Endodermal cell (in vitro differentiated cells): ENCODE results near the gene KIFBP. TPM values are rescaled to one million over a fixed set of nuclear protein-coding genes. Genes with fewer than 3 reads are reported as not detected.
"Not testable (repeated sequence)": the region's sequence is repeated elsewhere in the genome, so short reads cannot be mapped to it uniquely, and the experiment has no call there.

Experiments
- DNase-seq: peaks from one replicate; pipeline ENCODE4 v3.0.0-alpha.2; 2017
- H3K27ac ChIP-seq: 2 replicates; pipeline ENCODE4 v1.5.1; 2013; ENCODE audit warnings: mild to moderate bottlenecking, low read depth, low read length, moderate library complexity
- H3K27me3 ChIP-seq: 2 replicates; pipeline ENCODE4 v1.6.1; 2013; ENCODE audit warnings: mild to moderate bottlenecking, low read length, moderate library complexity; ENCODE audit not compliant: insufficient read depth, control insufficient read depth, poor library complexity, severe bottlenecking
- H3K36me3 ChIP-seq: 2 replicates; pipeline ENCODE4 v1.7.0; 2013; ENCODE audit warnings: mild to moderate bottlenecking, low read length, moderate library complexity; ENCODE audit not compliant: control insufficient read depth, insufficient read depth
- H3K4me1 ChIP-seq: one replicate; pipeline ENCODE4 v1.7.0; 2013; ENCODE audit warnings: low read length; ENCODE audit not compliant: control insufficient read depth, insufficient read depth
- H3K4me3 ChIP-seq: 2 replicates; pipeline ENCODE4 v1.5.1; 2013; ENCODE audit warnings: mild to moderate bottlenecking, low read length, moderate library complexity
- H3K9ac ChIP-seq: 2 replicates; pipeline ENCODE4 v1.6.1; 2013; ENCODE audit warnings: mild to moderate bottlenecking, low read length, moderate library complexity; ENCODE audit not compliant: poor library complexity, severe bottlenecking; ENCODE audit errors: extremely low read depth
- H3K9me3 ChIP-seq: 2 replicates; pipeline ENCODE4 v1.6.1; 2013; ENCODE audit warnings: mild to moderate bottlenecking, low read length, moderate library complexity; ENCODE audit not compliant: control insufficient read depth
- H3K27ac Mint-ChIP-seq: 2 replicates; pipeline ENCODE4 v1.8.0; 2020; ENCODE audit warnings: mixed read lengths
- H3K27me3 Mint-ChIP-seq: 2 replicates; pipeline ENCODE4 v1.8.0; 2021; ENCODE audit warnings: mild to moderate bottlenecking, mixed read lengths; ENCODE audit not compliant: insufficient read depth
- H3K36me3 Mint-ChIP-seq: 2 replicates; pipeline ENCODE4 v1.8.0; 2020; ENCODE audit warnings: low read depth, mixed read lengths
- H3K4me1 Mint-ChIP-seq: 2 replicates; pipeline ENCODE4 v1.8.0; 2020; ENCODE audit warnings: mixed read lengths
- H3K4me3 Mint-ChIP-seq: 2 replicates; pipeline ENCODE4 v1.8.0; 2020; ENCODE audit warnings: mild to moderate bottlenecking, moderate library complexity, mixed read lengths
- H3K9me3 Mint-ChIP-seq: 2 replicates; pipeline ENCODE4 v1.8.0; 2020; ENCODE audit warnings: mild to moderate bottlenecking, mixed read lengths
- WGBS, 2 experiments: methylation state at CpG; one replicate each; pipeline versions ENCODE4 v1.1.5 to v1.1.7; 2013; ENCODE audit warnings: missing lambda C conversion rate in 2 of 2, mixed read lengths in 1 of 2; ENCODE audit not compliant: insufficient coverage in 1 of 2, insufficient read length in 1 of 2; 5-methylcytosine and 5-hydroxymethylcytosine counted together
- total RNA-seq, 2 donors: library from RNA; stranded (reverse); fragmentation: NEBNext Ultra II Directional in 1 of 2; extraction: Animal tissue kit (Norgen Biotek cat#: 25700) in 1 of 2; gene quantifications; 2 replicates in 1 of 2; 3 replicates in 1 of 2; pipeline ENCODE4 v1.2.1, GENCODE V29; 2021
- TF ChIP-seq, protein P1 (sequence below): fragments of 200-600 bp; sonication (generic); conservative IDR thresholded peaks from 2 replicates; pipeline ENCODE4 v1.5.0; 2021; ENCODE audit warnings: antibody characterized with exemption, mild to moderate bottlenecking

The KIFBP gene
- total RNA-seq, 2 donors from 2014 or later: 36.4 to 36.8 TPM

DNA sequence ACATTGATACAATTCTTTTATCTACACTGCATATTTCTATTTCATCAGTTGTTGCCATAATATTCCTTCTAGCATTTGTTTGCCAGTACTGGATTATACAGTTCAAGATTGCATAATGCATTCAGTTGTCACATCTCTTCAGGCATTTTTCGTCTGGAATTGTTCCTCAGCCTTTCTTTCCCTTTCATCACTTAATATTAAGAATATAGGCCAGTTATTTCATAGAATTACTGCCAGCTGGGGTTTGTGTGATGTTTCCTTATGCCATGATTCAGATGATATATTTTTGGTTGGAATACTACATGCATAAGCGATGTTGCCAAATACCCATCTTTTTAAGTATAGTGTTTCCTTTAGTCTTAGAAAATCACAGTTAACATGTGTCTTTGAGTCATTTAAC, 20.8 kb downstream of the KIFBP start:
- TF ChIP-seq, protein P1, sequence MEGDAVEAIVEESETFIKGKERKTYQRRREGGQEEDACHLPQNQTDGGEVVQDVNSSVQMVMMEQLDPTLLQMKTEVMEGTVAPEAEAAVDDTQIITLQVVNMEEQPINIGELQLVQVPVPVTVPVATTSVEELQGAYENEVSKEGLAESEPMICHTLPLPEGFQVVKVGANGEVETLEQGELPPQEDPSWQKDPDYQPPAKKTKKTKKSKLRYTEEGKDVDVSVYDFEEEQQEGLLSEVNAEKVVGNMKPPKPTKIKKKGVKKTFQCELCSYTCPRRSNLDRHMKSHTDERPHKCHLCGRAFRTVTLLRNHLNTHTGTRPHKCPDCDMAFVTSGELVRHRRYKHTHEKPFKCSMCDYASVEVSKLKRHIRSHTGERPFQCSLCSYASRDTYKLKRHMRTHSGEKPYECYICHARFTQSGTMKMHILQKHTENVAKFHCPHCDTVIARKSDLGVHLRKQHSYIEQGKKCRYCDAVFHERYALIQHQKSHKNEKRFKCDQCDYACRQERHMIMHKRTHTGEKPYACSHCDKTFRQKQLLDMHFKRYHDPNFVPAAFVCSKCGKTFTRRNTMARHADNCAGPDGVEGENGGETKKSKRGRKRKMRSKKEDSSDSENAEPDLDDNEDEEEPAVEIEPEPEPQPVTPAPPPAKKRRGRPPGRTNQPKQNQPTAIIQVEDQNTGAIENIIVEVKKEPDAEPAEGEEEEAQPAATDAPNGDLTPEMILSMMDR: no peak
- Histone ChIP-seq H3K36me3 (peaks cover 81% of the 10 kb centered on the region), H3K4me3 (no peak overlapping the region), H3K27ac (no peak overlapping the region), H3K4me1 (no peaks in the 10 kb centered on the region), H3K27me3 (no peaks in the 10 kb centered on the region), H3K9me3 (no peaks in the 10 kb centered on the region), H3K9ac (no peak overlapping the region)
- WGBS, 2 experiments: 100% methylated on average over 2 of the region's 2 CpGs; no CpG with 5 or more reads in 1 of the 2 experiments
- no peak for DNase-seq
- Mint-ChIP-seq H3K36me3 (peaks cover 34% of the 10 kb centered on the region), H3K4me3 (no peak overlapping the region), H3K9me3 (no peaks in the 10 kb centered on the region), H3K27ac (no peak overlapping the region), H3K27me3 (no peaks in the 10 kb centered on the region), H3K4me1 (peaks cover 2% of the 10 kb centered on the region)

DNA sequence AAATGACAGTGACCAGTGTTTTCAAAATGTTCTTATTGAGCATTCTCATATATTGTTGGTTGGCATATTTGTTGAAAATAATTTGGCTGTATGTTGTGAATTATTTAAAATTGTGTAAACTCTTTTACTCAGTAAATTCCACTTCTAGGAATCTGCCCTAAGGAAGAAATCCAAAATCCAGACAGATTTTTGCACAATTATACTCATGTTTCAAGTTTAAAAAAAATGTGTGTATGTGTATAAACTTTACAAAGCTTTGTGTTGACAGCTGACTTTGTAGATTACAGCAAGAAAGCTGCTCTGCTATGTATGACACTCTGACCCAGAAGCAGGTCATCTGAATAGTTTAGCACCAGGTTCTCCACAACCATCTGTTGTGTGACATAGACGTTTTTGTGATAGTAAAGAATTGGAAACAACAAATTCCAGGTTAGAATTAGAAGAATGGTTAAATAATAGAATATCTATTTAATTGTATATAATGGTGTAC, 21.6 kb downstream of the KIFBP start:
- 100% methylated on average over 1 of the region's 1 CpG; no CpG with 5 or more reads in 1 of the 2 experiments for WGBS, 2 experiments

DNA sequence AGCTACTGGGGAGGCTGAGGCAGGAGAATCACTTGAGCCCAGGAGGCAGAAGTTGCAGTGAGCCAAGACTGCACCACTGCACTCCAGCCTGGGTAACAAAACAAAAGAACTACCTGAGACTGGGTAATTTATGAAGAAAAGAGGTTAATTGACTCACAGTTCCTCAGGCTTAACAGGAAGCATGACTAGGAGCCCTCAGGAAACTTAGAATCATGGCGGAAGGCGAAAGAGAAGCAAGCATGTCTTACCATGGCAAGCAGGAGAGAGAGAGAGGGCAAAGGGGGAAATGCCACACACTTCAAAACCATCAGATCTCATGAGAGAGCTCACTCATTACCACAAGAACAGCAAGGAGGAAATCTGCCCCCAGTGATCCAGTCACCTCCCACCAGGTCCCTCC, 24.2 kb downstream of the KIFBP start:
- WGBS, 2 experiments: 94 to 95% methylated on average over 2 of the region's 2 CpGs
- not testable (repeated sequence) for H3K4me3 ChIP-seq

More for the DNA sequence above, 21.6 kb downstream of the KIFBP start:
- H3K4me1 Mint-ChIP-seq: peaks cover 2% of the 10 kb centered on the region
- no peak overlapping the region for H3K4me3 ChIP-seq
- no peak overlapping the region for H3K27ac ChIP-seq
- no peaks in the 10 kb centered on the region for H3K4me1 ChIP-seq
- H3K36me3 ChIP-seq: peaks cover 77% of the 10 kb centered on the region
- no peaks in the 10 kb centered on the region for H3K9me3 ChIP-seq
- no peak overlapping the region for H3K4me3 Mint-ChIP-seq
- no peak overlapping the region for H3K9ac ChIP-seq
- H3K9me3 Mint-ChIP-seq: no peaks in the 10 kb centered on the region
- H3K27ac Mint-ChIP-seq: no peak overlapping the region
- H3K36me3 Mint-ChIP-seq: peaks cover 36% of the 10 kb centered on the region
- TF ChIP-seq, protein P1: no peak
- H3K27me3 ChIP-seq: no peaks in the 10 kb centered on the region
- DNase-seq: no peak
- no peaks in the 10 kb centered on the region for H3K27me3 Mint-ChIP-seq

DNA sequence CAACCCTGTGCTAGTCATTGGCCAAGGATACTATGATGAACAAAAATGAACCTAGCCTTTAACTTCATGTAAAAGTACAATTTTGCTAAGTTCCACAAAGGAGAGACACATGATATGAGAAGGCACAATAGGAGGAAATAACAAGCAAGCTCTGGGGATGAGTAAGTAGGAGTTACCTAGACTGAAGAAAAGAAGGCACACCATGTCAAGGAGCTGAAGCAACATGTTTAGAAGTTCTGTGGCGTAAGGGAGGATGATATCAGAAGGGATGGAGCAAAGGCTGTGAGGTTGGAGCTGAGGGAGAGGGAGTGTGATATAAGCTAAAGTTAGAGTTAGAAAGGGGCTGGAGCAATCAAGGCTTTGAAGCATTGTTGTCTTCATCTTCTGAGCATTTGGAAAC, 25.6 kb downstream of the KIFBP start:
- Mint-ChIP-seq H3K27ac (no peak overlapping the region), H3K4me3 (no peak overlapping the region), H3K9me3 (no peaks in the 10 kb centered on the region), H3K27me3 (no peaks in the 10 kb centered on the region), H3K4me1 (peaks cover 3% of the 10 kb centered on the region), H3K36me3 (peaks cover 59% of the 10 kb centered on the region)
- DNase-seq: no peak
- H3K27ac ChIP-seq: no peak overlapping the region
- no peak overlapping the region for H3K9ac ChIP-seq
- WGBS, 2 experiments: 90 to 96% methylated on average over 1 of the region's 1 CpG
- TF ChIP-seq, protein P1: no peak
- H3K36me3 ChIP-seq: peaks cover 70% of the 10 kb centered on the region
- H3K27me3 ChIP-seq: no peaks in the 10 kb centered on the region
- H3K4me3 ChIP-seq: no peak overlapping the region
- no peaks in the 10 kb centered on the region for H3K4me1 ChIP-seq
- no peaks in the 10 kb centered on the region for H3K9me3 ChIP-seq

More for the DNA sequence above, 24.2 kb downstream of the KIFBP start:
- not testable (repeated sequence) for H3K27ac ChIP-seq, H3K27me3 ChIP-seq, H3K27me3 Mint-ChIP-seq, H3K4me1 ChIP-seq, H3K9me3 ChIP-seq, H3K27ac Mint-ChIP-seq, H3K4me3 Mint-ChIP-seq, H3K9me3 Mint-ChIP-seq, H3K9ac ChIP-seq, DNase-seq, H3K4me1 Mint-ChIP-seq
- H3K36me3 ChIP-seq: peaks cover 73% of the 10 kb centered on the region
- H3K36me3 Mint-ChIP-seq: peaks cover 52% of the 10 kb centered on the region
